IPS-20b (cell line): Measurements from ENCODE around the gene LTBP1.

ENCODE experiments used
- H3K27ac ChIP-seq: one replicate; pipeline ENCODE4 v1.5.1; 2013; ENCODE audit warnings: low read length
- H3K27me3 ChIP-seq: 2 replicates; pipeline ENCODE4 v1.6.1; 2013; ENCODE audit warnings: mild to moderate bottlenecking, low read length, inconsistent platforms; ENCODE audit not compliant: insufficient read depth
- H3K36me3 ChIP-seq: 2 replicates; pipeline ENCODE4 v1.6.1; 2013; ENCODE audit warnings: low read depth, mild to moderate bottlenecking, inconsistent platforms, low read length, moderate library complexity; ENCODE audit not compliant: insufficient read depth
- H3K4me1 ChIP-seq: 2 replicates; pipeline ENCODE4 v1.6.1; 2013; ENCODE audit warnings: mild to moderate bottlenecking, control low read depth, inconsistent platforms, low read length, moderate library complexity; ENCODE audit not compliant: insufficient read depth
- H3K4me3 ChIP-seq: 2 replicates; pipeline ENCODE4 v1.5.1; 2013; ENCODE audit warnings: mild to moderate bottlenecking, low read length, inconsistent platforms
- H3K9ac ChIP-seq: 2 replicates; pipeline ENCODE4 v1.6.1; 2013; ENCODE audit warnings: low read depth, mild to moderate bottlenecking, inconsistent platforms, low read length, moderate library complexity
- H3K9me3 ChIP-seq: 2 replicates; pipeline ENCODE4 v1.6.1; 2013; ENCODE audit warnings: mild to moderate bottlenecking, low read depth, low read length, inconsistent platforms; ENCODE audit not compliant: insufficient read depth

The LTBP1 gene

GRCh38 chr2:33115196-33115595, 168.4 kb downstream of the LTBP1 start:
- H3K9ac ChIP-seq = no peak overlapping the region
- H3K36me3 ChIP-seq = no peaks in the 10 kb centered on the region
- H3K27ac ChIP-seq = no peak overlapping the region
- H3K4me1 ChIP-seq = no peaks in the 10 kb centered on the region
- H3K27me3 ChIP-seq = no peaks in the 10 kb centered on the region
- no peaks in the 10 kb centered on the region for H3K9me3 ChIP-seq
- no peak overlapping the region for H3K4me3 ChIP-seq

GRCh38 chr2:33115728-33116127, 169.0 kb downstream of the LTBP1 start:
- H3K27ac ChIP-seq = no peak overlapping the region
- H3K9me3 ChIP-seq = no peaks in the 10 kb centered on the region
- H3K4me1 ChIP-seq = no peaks in the 10 kb centered on the region
- no peaks in the 10 kb centered on the region for H3K27me3 ChIP-seq
- no peak overlapping the region for H3K9ac ChIP-seq
- H3K4me3 ChIP-seq = no peak overlapping the region
- no peaks in the 10 kb centered on the region for H3K36me3 ChIP-seq

- Histone ChIP-seq H3K36me3 (no peaks in the 10 kb centered on the region), H3K9ac (no peak overlapping the region), H3K4me3 (no peak overlapping the region), H3K27ac (no peak overlapping the region), H3K27me3 (no peaks in the 10 kb centered on the region), H3K9me3 (no peaks in the 10 kb centered on the region), H3K4me1 (no peaks in the 10 kb centered on the region)
Measured at GRCh38 chr2:33116799-33117198, 170.0 kb downstream of the LTBP1 start.

GRCh38 chr2:33118651-33119050, 171.9 kb downstream of the LTBP1 start:
- H3K36me3 ChIP-seq = no peaks in the 10 kb centered on the region
- H3K4me3 ChIP-seq = no peak overlapping the region
- H3K9ac ChIP-seq = no peak overlapping the region

GRCh38 chr2:33121416-33121815, 174.7 kb downstream of the LTBP1 start:
- Histone ChIP-seq H3K27ac (no peak overlapping the region), H3K9me3 (no peaks in the 10 kb centered on the region), H3K27me3 (no peaks in the 10 kb centered on the region), H3K4me1 (no peaks in the 10 kb centered on the region), H3K4me3 (no peak overlapping the region), H3K36me3 (no peaks in the 10 kb centered on the region), H3K9ac (no peak overlapping the region)

More at GRCh38 chr2:33118651-33119050, 171.9 kb downstream of the LTBP1 start:
- Histone ChIP-seq H3K27me3 (no peaks in the 10 kb centered on the region), H3K9me3 (no peaks in the 10 kb centered on the region), H3K4me1 (no peaks in the 10 kb centered on the region), H3K27ac (no peak overlapping the region)

GRCh38 chr2:33121925-33122324, 175.2 kb downstream of the LTBP1 start:
- Histone ChIP-seq H3K9me3 (no peaks in the 10 kb centered on the region), H3K27ac (no peak overlapping the region), H3K4me3 (no peak overlapping the region), H3K27me3 (no peaks in the 10 kb centered on the region), H3K9ac (no peak overlapping the region), H3K36me3 (no peaks in the 10 kb centered on the region), H3K4me1 (no peaks in the 10 kb centered on the region)

- Histone ChIP-seq H3K27me3 (no peaks in the 10 kb centered on the region), H3K4me3 (no peak overlapping the region), H3K4me1 (no peaks in the 10 kb centered on the region), H3K27ac (no peak overlapping the region), H3K36me3 (no peaks in the 10 kb centered on the region), H3K9ac (no peak overlapping the region), H3K9me3 (no peaks in the 10 kb centered on the region)
Measured at GRCh38 chr2:33122726-33123125, 176.0 kb downstream of the LTBP1 start.

GRCh38 chr2:33123216-33123615, 176.5 kb downstream of the LTBP1 start:
- Histone ChIP-seq H3K9me3 (no peaks in the 10 kb centered on the region), H3K27me3 (no peaks in the 10 kb centered on the region), H3K9ac (no peak overlapping the region), H3K4me1 (no peaks in the 10 kb centered on the region), H3K27ac (no peak overlapping the region), H3K4me3 (no peak overlapping the region), H3K36me3 (no peaks in the 10 kb centered on the region)

- Histone ChIP-seq H3K4me1 (no peaks in the 10 kb centered on the region; the same call in 1 of the 2 replicates), H3K9ac (no peak overlapping the region), H3K36me3 (no peaks in the 10 kb centered on the region), H3K27ac (no peak overlapping the region), H3K9me3 (no peaks in the 10 kb centered on the region), H3K4me3 (no peak overlapping the region), H3K27me3 (no peaks in the 10 kb centered on the region)
Measured at GRCh38 chr2:33126552-33126951, 179.8 kb downstream of the LTBP1 start.

GRCh38 chr2:33126958-33127357, 180.2 kb downstream of the LTBP1 start:
- Histone ChIP-seq H3K4me1 (no peaks in the 10 kb centered on the region; the same call in 1 of the 2 replicates), H3K4me3 (no peak overlapping the region), H3K9ac (no peak overlapping the region), H3K36me3 (no peaks in the 10 kb centered on the region), H3K27ac (no peak overlapping the region), H3K9me3 (no peaks in the 10 kb centered on the region), H3K27me3 (no peaks in the 10 kb centered on the region)

GRCh38 chr2:33129263-33130053, 182.7 kb downstream of the LTBP1 start:
- Histone ChIP-seq H3K9ac (no peak overlapping the region), H3K27ac (no peak overlapping the region), H3K36me3 (no peaks in the 10 kb centered on the region), H3K27me3 (no peaks in the 10 kb centered on the region), H3K4me1 (no peaks in the 10 kb centered on the region; the same call in 1 of the 2 replicates), H3K4me3 (no peak overlapping the region), H3K9me3 (no peaks in the 10 kb centered on the region)

GRCh38 chr2:33130054-33130447, 183.3 kb downstream of the LTBP1 start:
- Histone ChIP-seq H3K4me3 (no peak overlapping the region), H3K27me3 (no peaks in the 10 kb centered on the region), H3K4me1 (no peaks in the 10 kb centered on the region; the same call in 1 of the 2 replicates), H3K9ac (no peak overlapping the region), H3K27ac (no peak overlapping the region), H3K36me3 (no peaks in the 10 kb centered on the region), H3K9me3 (no peaks in the 10 kb centered on the region)
